ENCODE data around the gene CEP131. TPM values are rescaled to one million over a fixed set of nuclear protein-coding genes. Genes with fewer than 3 reads are reported as not detected.

The CEP131 gene
- total and polyA plus RNA-seq, 2 of the 8 experiments (the other 6 are each of a cell fraction or from before 2014, with no cell fraction given) = 5.9 to 23.2 TPM

- no peaks in the 10 kb centered on the region for H3K9me3 ChIP-seq (ENCODE audit: insufficient read depth in 2 of 2, low read depth in 1 of 2, low read length in 1 of 2)
- H3K56ac ChIP-seq (replicated peaks; ENCODE audit: insufficient read length, low read depth, low read length) = no peak overlapping the region
- H3K4me3 ChIP-seq (ENCODE audit: extremely low read depth in 1 of 4, insufficient read depth in 2 of 4, low read depth in 3 of 4, low read length in 4 of 4) = no peak overlapping the region
- H4K8ac ChIP-seq (ENCODE audit: extremely low read depth, insufficient read depth, low read length) = peak overlapping the region; percentile 51
- H3K23ac ChIP-seq (ENCODE audit: insufficient read length) = no peak overlapping the region
- H3K4me2 ChIP-seq (ENCODE audit: insufficient read depth in 1 of 2, low read depth in 2 of 2, low read length in 2 of 2) = no peak overlapping the region
- 91% methylated on average over 35 of the region's 38 CpGs; no CpG with 5 or more reads in 1 of the 2 experiments for WGBS, 2 experiments (ENCODE audit: extremely low coverage in 1 of 2, insufficient coverage in 1 of 2, insufficient read length in 1 of 2, insufficient replicate concordance in 2 of 2, low coverage in 1 of 2, low lambda C conversion rate in 2 of 2, missing lambda C conversion rate in 1 of 2)
- H3K36me3 ChIP-seq (ENCODE audit: control insufficient read depth in 2 of 4, insufficient read depth in 4 of 4, low read length in 3 of 4) = no peaks in the 10 kb centered on the region
- ChIA-PET CTCF (ENCODE audit: partially characterized antibody) (interaction anchor here (0.8 kb wide), 1 partner anchor 10 kb away, joined by 3 read pairs; no protein-coding TSS in a partner anchor), POLR2A (ENCODE audit: partially characterized antibody) (interaction anchor here (1.2 kb wide), 1 partner anchor 8 kb away, joined by 4 read pairs; the partner anchor contains the start of gene PVALEF)
- FAIRE-seq (no peak), DNase-seq (ENCODE audit: low read depth in 1 of 2, low spot score in 2 of 2) (no peak)
- H4K20me1 ChIP-seq (replicated peaks in 1 of 2; ENCODE audit: control insufficient read depth in 1 of 2, insufficient read depth in 2 of 2, low read length in 2 of 2) = peaks cover 0 to 2% of the 10 kb centered on the region in 2 experiments
- H2AFZ ChIP-seq (ENCODE audit: low read length) = no peak overlapping the region
- no peak overlapping the region for H3K9ac ChIP-seq (replicated peaks in 1 of 4; ENCODE audit: extremely low read depth in 1 of 4, low read depth in 3 of 4, low read length in 3 of 4)
- H4K5ac ChIP-seq (ENCODE audit: insufficient read length, low read depth, low read length) = no peak overlapping the region
- no peak overlapping the region for H3K14ac ChIP-seq (ENCODE audit: insufficient read length)
- no peak overlapping the region for H4K91ac ChIP-seq (replicated peaks; ENCODE audit: insufficient read length, low read length)
- no peaks in the 10 kb centered on the region for H3K27me3 ChIP-seq (replicated peaks in 1 of 4; ENCODE audit: control insufficient read depth in 3 of 4, extremely low read depth in 1 of 4, insufficient read depth in 3 of 4, low read length in 3 of 4)
- H2BK5ac ChIP-seq (ENCODE audit: low read depth, low read length) = no peak overlapping the region
- H2BK15ac ChIP-seq (ENCODE audit: low read length) = no peak overlapping the region
- no peak overlapping the region for H2BK120ac ChIP-seq (replicated peaks; ENCODE audit: low read depth, low read length)
- no peak overlapping the region for H3K4ac ChIP-seq (replicated peaks; ENCODE audit: insufficient read length, low read depth, low read length)
- no peaks in the 10 kb centered on the region for H3K79me2 ChIP-seq (ENCODE audit: control insufficient read depth in 1 of 2, insufficient read depth in 2 of 2, low read length in 2 of 2)
- H2BK20ac ChIP-seq (ENCODE audit: low read length) = no peak overlapping the region
- H3K23me2 ChIP-seq (ENCODE audit: low read depth, low read length) = no peaks in the 10 kb centered on the region
- no peak overlapping the region for H2AK5ac ChIP-seq (ENCODE audit: low read depth, low read length)
- no peak overlapping the region for H2BK12ac ChIP-seq (ENCODE audit: low read depth, low read length)
- no peak overlapping the region; the same call in 1 of the 2 replicates for H3K18ac ChIP-seq (ENCODE audit: extremely low read depth, low read length)
- H3K79me1 ChIP-seq (ENCODE audit: low read depth, low read length) = no peaks in the 10 kb centered on the region
- no peaks in the 10 kb centered on the region for H3K4me1 ChIP-seq (replicated peaks in 1 of 4; ENCODE audit: control insufficient read depth in 3 of 4, insufficient read depth in 4 of 4, low read length in 3 of 4)
- no peak overlapping the region for H3K27ac ChIP-seq (ENCODE audit: low read depth, low read length)
- TF ChIP-seq BACH1 (IDR thresholded peaks at IDR 0.05; ENCODE audit: low read length) (no peak), FOSL1 (IDR thresholded peaks at IDR 0.05; ENCODE audit: insufficient read depth, low read depth, low read length) (no peak), KDM4A (IDR thresholded peaks at IDR 0.05; ENCODE audit: low read depth, low read length, severe bottlenecking) (no peak), TCF12 (IDR thresholded peaks at IDR 0.05; ENCODE audit: low read depth, low read length) (no peak), NRF1 (IDR thresholded peaks at IDR 0.05; ENCODE audit: low read depth, low read length) (no peak), MAFK (IDR thresholded peaks at IDR 0.05; ENCODE audit: low read depth, low read length) (no peak), CHD2 (IDR thresholded peaks at IDR 0.05; ENCODE audit: low read length) (no peak), KDM1A (IDR thresholded peaks at IDR 0.05; ENCODE audit: borderline replicate concordance, low read length) (no peak), SUZ12 (IDR thresholded peaks at IDR 0.05; ENCODE audit: low read length) (no peak), SP1 (IDR thresholded peaks at IDR 0.05; ENCODE audit: low read depth, low read length) (no peak), EP300 (IDR thresholded peaks at IDR 0.05; ENCODE audit: borderline replicate concordance in 1 of 2, low read depth in 2 of 2, low read length in 2 of 2) (no peak), GTF2F1 (IDR thresholded peaks at IDR 0.05; ENCODE audit: borderline replicate concordance, low read depth, low read length) (no peak), JUN (IDR thresholded peaks at IDR 0.05; ENCODE audit: low read depth, low read length) (no peak)
These were observed 65.6 kb downstream of the CEP131 start for GRCh38 chr17:81156866-81157805.

Data from H1 (cell line).